ENCODE data around the gene ACVRL1. TPM values are rescaled to one million over a fixed set of nuclear protein-coding genes. Genes with fewer than 3 reads are reported as not detected.
A peak's percentile ranks its signal among the peaks of the same experiment; 100 is the strongest.

ACVRL1 gene
- total RNA-seq, 2 donors from 2014 or later = 121 to 162 TPM

DNA sequence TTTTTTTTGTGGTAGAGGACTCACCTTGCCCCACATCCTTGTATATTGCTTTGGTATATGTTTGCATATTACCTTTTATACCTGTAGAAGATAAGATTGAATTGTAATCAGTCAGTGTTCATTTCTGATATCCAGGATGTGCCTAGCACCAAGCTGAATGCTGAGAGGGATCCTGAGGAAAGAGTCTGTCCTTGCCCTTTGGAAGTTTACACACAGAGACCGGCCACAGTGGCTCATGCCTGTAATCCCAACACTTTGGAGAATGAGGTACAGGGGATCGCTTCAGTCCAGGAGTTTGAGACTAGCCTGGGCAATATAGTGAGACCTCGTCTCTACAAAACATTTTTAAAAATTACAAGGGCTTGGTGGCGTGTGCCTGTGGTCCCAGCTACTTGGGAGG is 52.6 kb downstream of the ACVRL1 start:
- Histone ChIP-seq H3K27me3 (no peaks in the 10 kb centered on the region), H3K9me3 (no peaks in the 10 kb centered on the region), H3K9ac (ENCODE audit: low read depth in 2 of 2, low read length in 2 of 2) (no peak overlapping the region), H3K4me1 (peaks cover 21% of the 10 kb centered on the region), H3K27ac (peak overlapping the region; percentile 44), H3K36me3 (no peaks in the 10 kb centered on the region), H3K4me3 (no peak overlapping the region)
- TF ChIP-seq, protein P1, sequence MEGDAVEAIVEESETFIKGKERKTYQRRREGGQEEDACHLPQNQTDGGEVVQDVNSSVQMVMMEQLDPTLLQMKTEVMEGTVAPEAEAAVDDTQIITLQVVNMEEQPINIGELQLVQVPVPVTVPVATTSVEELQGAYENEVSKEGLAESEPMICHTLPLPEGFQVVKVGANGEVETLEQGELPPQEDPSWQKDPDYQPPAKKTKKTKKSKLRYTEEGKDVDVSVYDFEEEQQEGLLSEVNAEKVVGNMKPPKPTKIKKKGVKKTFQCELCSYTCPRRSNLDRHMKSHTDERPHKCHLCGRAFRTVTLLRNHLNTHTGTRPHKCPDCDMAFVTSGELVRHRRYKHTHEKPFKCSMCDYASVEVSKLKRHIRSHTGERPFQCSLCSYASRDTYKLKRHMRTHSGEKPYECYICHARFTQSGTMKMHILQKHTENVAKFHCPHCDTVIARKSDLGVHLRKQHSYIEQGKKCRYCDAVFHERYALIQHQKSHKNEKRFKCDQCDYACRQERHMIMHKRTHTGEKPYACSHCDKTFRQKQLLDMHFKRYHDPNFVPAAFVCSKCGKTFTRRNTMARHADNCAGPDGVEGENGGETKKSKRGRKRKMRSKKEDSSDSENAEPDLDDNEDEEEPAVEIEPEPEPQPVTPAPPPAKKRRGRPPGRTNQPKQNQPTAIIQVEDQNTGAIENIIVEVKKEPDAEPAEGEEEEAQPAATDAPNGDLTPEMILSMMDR (IDR thresholded peaks at IDR 0.05) = no peak
- DNase-seq = no peak
- intact Hi-C loops (cut with DNase I) = no loop called here

DNA sequence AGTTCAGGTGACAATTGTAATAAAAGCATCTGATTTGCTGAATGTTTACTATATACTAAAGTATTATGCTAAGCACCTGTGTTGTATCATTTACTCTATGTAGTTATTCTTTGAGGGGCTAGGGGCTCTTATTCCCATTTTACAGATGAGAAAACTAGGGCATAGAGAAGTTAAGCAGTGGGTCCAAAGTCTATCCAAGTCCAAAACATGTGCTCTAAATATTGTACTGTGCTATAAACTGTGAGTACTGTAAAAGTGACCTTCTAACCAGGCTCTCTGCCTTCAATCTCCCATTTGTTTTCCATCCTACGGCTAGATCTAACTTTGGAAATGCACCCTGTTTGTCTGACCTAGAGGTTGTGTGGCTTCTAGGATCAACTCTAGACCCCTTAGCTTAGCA is 53.2 kb downstream of the ACVRL1 start:
- no peaks in the 10 kb centered on the region for H3K27me3 ChIP-seq
- H3K27ac ChIP-seq = peak overlapping the region; percentile 44
- H3K4me1 ChIP-seq = peaks cover 18% of the 10 kb centered on the region
- H3K9me3 ChIP-seq = no peaks in the 10 kb centered on the region
- peak overlapping the region in 1 of 2 donors; percentile 22 for H3K9ac ChIP-seq (ENCODE audit: low read depth in 2 of 2, low read length in 2 of 2)
- DNase-seq = no peak
- intact Hi-C loops (cut with DNase I) = no loop called here
- H3K36me3 ChIP-seq = no peaks in the 10 kb centered on the region
- TF ChIP-seq, protein P1 (IDR thresholded peaks at IDR 0.05) = no peak
- no peak overlapping the region for H3K4me3 ChIP-seq

DNA sequence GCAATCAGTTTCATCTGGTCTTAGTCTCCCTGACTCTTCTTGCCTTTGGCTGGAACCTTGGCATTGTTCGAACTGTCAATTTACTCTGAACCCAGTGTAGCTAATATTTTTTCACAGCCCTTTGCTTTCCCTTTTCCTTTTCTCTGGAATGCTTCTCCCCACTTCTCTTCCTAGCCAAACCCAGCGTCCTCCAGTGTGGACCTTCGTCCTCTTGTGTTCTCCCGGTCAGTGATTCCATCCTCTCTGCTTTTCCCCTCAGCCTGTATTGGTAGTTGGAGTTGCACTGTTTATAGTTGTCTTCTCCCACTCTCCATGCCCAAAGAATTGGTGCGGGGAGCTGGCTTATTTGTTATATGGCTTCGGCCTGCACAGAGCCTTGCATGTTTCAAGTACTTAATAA is 53.6 kb downstream of the ACVRL1 start:
- no peaks in the 10 kb centered on the region for H3K36me3 ChIP-seq
- H3K27ac ChIP-seq = peak overlapping the region; percentile 44
- H3K9ac ChIP-seq (ENCODE audit: low read depth in 2 of 2, low read length in 2 of 2) = peak overlapping the region in 1 of 2 donors; percentile 22
- H3K4me3 ChIP-seq = no peak overlapping the region
- no peaks in the 10 kb centered on the region for H3K27me3 ChIP-seq
- TF ChIP-seq, protein P1 (IDR thresholded peaks at IDR 0.05) = no peak
- intact Hi-C loops (cut with DNase I) = no loop called here
- DNase-seq = no peak
- no peaks in the 10 kb centered on the region for H3K9me3 ChIP-seq
- H3K4me1 ChIP-seq = peaks cover 14% of the 10 kb centered on the region

DNA sequence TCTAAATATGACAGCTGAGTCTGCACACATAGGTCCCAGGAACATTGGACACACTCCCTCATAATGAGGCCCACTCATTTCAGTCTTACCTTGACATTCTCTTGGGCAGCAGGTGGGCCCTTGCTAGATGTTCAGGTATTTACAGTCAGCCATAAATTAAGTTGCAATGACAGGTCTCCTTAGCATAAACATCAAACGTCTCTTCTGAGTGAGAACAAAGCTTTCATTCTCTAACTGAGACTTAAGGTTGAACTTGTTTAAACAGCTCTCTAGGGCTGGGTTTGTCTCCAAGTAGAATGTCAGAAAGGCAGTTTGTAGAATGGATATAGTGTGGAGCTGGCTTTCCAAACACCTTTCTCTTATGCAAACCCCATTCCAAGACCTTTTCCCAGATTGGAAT is 54.5 kb downstream of the ACVRL1 start:
- H3K9ac ChIP-seq (ENCODE audit: low read depth in 2 of 2, low read length in 2 of 2) = peak overlapping the region in 1 of 2 donors; percentile 65
- peak overlapping the region; percentile 44 for H3K27ac ChIP-seq
- peaks cover 8% of the 10 kb centered on the region for H3K4me1 ChIP-seq
- no peaks in the 10 kb centered on the region for H3K9me3 ChIP-seq
- no peaks in the 10 kb centered on the region for H3K36me3 ChIP-seq
- TF ChIP-seq, protein P1 (IDR thresholded peaks at IDR 0.05) = no peak
- intact Hi-C loops (cut with DNase I) = no loop called here
- peak; percentile 59 for DNase-seq
- H3K27me3 ChIP-seq = no peaks in the 10 kb centered on the region
- H3K4me3 ChIP-seq = no peak overlapping the region

DNA sequence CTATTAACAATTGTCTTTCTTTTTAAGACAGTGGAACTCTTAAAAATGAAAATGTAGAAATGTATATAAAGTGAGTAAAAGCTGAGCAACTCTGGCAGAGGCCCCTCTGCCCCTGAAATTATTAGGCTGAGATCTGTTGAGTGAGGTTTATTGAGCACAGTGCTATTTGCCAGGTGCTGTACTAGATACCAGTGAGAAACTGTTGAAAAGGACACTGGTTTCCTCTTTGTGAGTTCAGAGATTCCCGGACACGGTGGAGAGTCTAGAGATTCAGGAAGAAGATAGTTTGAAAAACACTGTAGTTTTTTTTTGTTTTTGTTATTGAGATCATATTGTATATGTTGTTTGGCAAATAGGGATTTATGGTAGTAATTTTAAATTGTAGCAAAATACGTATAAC is 55.4 kb downstream of the ACVRL1 start:
- Histone ChIP-seq H3K4me1 (peaks cover 8% of the 10 kb centered on the region), H3K9ac (ENCODE audit: low read depth in 2 of 2, low read length in 2 of 2) (peak overlapping the region in 1 of 2 donors; percentile 65), H3K27ac (peak overlapping the region; percentile 44), H3K27me3 (no peaks in the 10 kb centered on the region), H3K9me3 (no peaks in the 10 kb centered on the region), H3K4me3 (no peak overlapping the region), H3K36me3 (no peaks in the 10 kb centered on the region)
- TF ChIP-seq, protein P1 (IDR thresholded peaks at IDR 0.05) = no peak
- no peak for DNase-seq
- intact Hi-C loops (cut with DNase I) = no loop called here
